ENCODE measurements around the gene BMERB1. TPM values are rescaled to one million over a fixed set of nuclear protein-coding genes. Genes with fewer than 3 reads are reported as not detected.

The BMERB1 gene
- total and polyA plus RNA-seq, 4 donors, result 5.6 to 33.3 (median 9.0) TPM

DNA sequence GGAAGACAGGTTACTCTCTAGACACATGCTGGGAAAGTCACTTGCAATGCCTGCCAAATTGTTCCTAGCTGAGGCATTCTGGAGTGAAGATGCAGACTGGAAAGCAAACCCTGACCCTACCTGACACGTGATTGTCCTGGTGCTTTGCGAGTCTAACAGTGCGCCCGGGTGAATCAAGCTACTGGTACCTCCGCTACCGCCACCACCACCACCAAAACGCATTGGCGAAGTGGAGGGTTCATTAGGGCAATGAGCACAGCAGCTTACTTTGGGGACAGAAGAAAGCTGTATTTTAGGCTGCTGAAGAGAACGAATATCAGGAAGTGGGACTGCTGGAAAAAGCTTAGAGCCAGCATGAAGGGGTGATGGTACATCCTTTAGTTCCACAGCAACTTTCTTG lies 201.5 kb downstream of the BMERB1 start (continued):
- TF ChIP-seq GABPA (IDR thresholded peaks at IDR 0.05 in 1 of 2, conservative IDR thresholded peaks at IDR 0.05 in 1 of 2) (no peak), RAD21 (IDR thresholded peaks at IDR 0.05) (no peak), FOXA1 (IDR thresholded peaks at IDR 0.05) (no peak), CTCF (IDR thresholded peaks at IDR 0.05; ENCODE audit: low read depth, low read length, missing input control) (no peak), NR2F2 (IDR thresholded peaks at IDR 0.05) (no peak)

- no peak overlapping the region for H3K9ac ChIP-seq (ENCODE audit: low read depth in 1 of 2, low read length in 2 of 2)
- no peaks in the 10 kb centered on the region for H3K9me3 ChIP-seq (ENCODE audit: control insufficient read depth in 4 of 4, low read length in 3 of 4)
- no peak overlapping the region for H3K27ac ChIP-seq (ENCODE audit: low read depth in 1 of 2, low read length in 2 of 2)
- H3K27me3 ChIP-seq (ENCODE audit: control insufficient read depth in 4 of 4, insufficient read depth in 4 of 4, low read length in 3 of 4), result no peaks in the 10 kb centered on the region
- H3K4me3 ChIP-seq (ENCODE audit: low read depth in 1 of 3, low read length in 3 of 3), result no peak overlapping the region
- DNase-seq (ENCODE audit: low spot score), result no peak
- H3K36me3 ChIP-seq (ENCODE audit: control insufficient read depth in 4 of 4, insufficient read depth in 3 of 4, low read depth in 1 of 4, low read length in 3 of 4), result peaks cover 12 to 61% (median 51%) of the 10 kb centered on the region in 4 donors
- TF ChIP-seq CTCF (IDR thresholded peaks at IDR 0.05; ENCODE audit: low read depth, low read length, missing input control) (no peak), YY1 (IDR thresholded peaks at IDR 0.05) (no peak), TAF1 (conservative IDR thresholded peaks at IDR 0.05) (no peak), RAD21 (IDR thresholded peaks at IDR 0.05) (no peak), MAX (IDR thresholded peaks at IDR 0.05) (no peak), FOXA2 (IDR thresholded peaks at IDR 0.05) (no peak), EGR1 (IDR thresholded peaks at IDR 0.05; ENCODE audit: low read depth in 2 of 2) (no peak), RXRA (IDR thresholded peaks at IDR 0.05) (no peak), FOXA1 (IDR thresholded peaks at IDR 0.05) (no peak), SP1 (IDR thresholded peaks at IDR 0.05) (no peak), JUND (IDR thresholded peaks at IDR 0.05) (no peak), NR2F2 (IDR thresholded peaks at IDR 0.05) (no peak), GABPA (IDR thresholded peaks at IDR 0.05 in 1 of 2, conservative IDR thresholded peaks at IDR 0.05 in 1 of 2) (no peak)
- TF ChIP-seq, protein P1, sequence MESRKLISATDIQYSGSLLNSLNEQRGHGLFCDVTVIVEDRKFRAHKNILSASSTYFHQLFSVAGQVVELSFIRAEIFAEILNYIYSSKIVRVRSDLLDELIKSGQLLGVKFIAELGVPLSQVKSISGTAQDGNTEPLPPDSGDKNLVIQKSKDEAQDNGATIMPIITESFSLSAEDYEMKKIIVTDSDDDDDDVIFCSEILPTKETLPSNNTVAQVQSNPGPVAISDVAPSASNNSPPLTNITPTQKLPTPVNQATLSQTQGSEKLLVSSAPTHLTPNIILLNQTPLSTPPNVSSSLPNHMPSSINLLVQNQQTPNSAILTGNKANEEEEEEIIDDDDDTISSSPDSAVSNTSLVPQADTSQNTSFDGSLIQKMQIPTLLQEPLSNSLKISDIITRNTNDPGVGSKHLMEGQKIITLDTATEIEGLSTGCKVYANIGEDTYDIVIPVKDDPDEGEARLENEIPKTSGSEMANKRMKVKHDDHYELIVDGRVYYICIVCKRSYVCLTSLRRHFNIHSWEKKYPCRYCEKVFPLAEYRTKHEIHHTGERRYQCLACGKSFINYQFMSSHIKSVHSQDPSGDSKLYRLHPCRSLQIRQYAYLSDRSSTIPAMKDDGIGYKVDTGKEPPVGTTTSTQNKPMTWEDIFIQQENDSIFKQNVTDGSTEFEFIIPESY (IDR thresholded peaks at IDR 0.05), result no peak
- peaks cover 0 to 12% (median 8%) of the 10 kb centered on the region in 4 donors for H3K4me1 ChIP-seq (ENCODE audit: control insufficient read depth in 4 of 4, insufficient read depth in 4 of 4, low read length in 3 of 4)
These were observed 202.0 kb downstream of the BMERB1 start for GRCh38 chr16:15636392-15636873.

Other genes starting within 250 kb of the BMERB1 start
- 1 to 10 TPM; 1.0 to 1.8 TPM for gene NPIPA5, start 56.3 kb upstream of the BMERB1 start, total RNA-seq
- 1 to 10 TPM in 1 of 2 donors, not detected in 1; 5.1 TPM for gene NPIPA5, start 56.3 kb upstream of the BMERB1 start, polyA plus RNA-seq
- 10 to 100 TPM; 12.0 to 39.6 TPM for gene MPV17L, start 38.8 kb upstream of the BMERB1 start, total RNA-seq
- 1 to 10 TPM; 4.9 to 5.6 TPM for gene MPV17L, start 38.8 kb upstream of the BMERB1 start, polyA plus RNA-seq
- 10 to 100 TPM; 16.5 to 19.8 TPM for gene MARF1, start 208.6 kb downstream of the BMERB1 start, total RNA-seq
- gene MARF1, start 208.6 kb downstream of the BMERB1 start, polyA plus RNA-seq, result 1 to 10 TPM; 7.0 to 8.6 TPM
- gene NDE1, start 215.7 kb downstream of the BMERB1 start, total RNA-seq, result 10 to 100 TPM in 1 of 2 donors, 1 to 10 TPM in 1; 5.8 to 17.3 TPM
- gene NDE1, start 215.7 kb downstream of the BMERB1 start, polyA plus RNA-seq, result 1 to 10 TPM; 2.5 to 3.0 TPM